Gastroesophageal sphincter (tissue), 4 donors: Measurements from ENCODE around the gene FAM9C. TPM values are rescaled to one million over a fixed set of nuclear protein-coding genes. Genes with fewer than 3 reads are reported as not detected.
"Not testable (repeated sequence)": the region's sequence is repeated elsewhere in the genome, so short reads cannot be mapped to it uniquely, and the experiment has no call there.

Experiments used
- ATAC-seq: fragments of 150-250 bp; one replicate; pipeline ENCODE4 v1.9.1; 2016; ENCODE audit warnings: mild to moderate bottlenecking, moderate library complexity
- H3K27ac ChIP-seq, 4 donors: fragments of 200-600 bp; sonication (generic) in 3 of 4; 1 replicate in 3 of 4; 2 replicates in 1 of 4; pipeline ENCODE4 v1.5.1; 2016 to 2019
- H3K27me3 ChIP-seq: fragments of 200-600 bp; sonication (generic); one replicate; pipeline ENCODE4 v1.5.1; 2019
- H3K36me3 ChIP-seq, 2 donors: fragments of 200-600 bp; sonication (generic); one replicate each; pipeline ENCODE4 v1.5.1; 2019; ENCODE audit warnings: control low read depth in 1 of 2
- H3K4me1 ChIP-seq, 3 donors: fragments of 200-600 bp; sonication (generic); 1 replicate in 2 of 3; 2 replicates in 1 of 3; pipeline ENCODE4 v1.5.1; 2016 to 2019; ENCODE audit warnings: control low read depth in 2 of 3
- H3K4me3 ChIP-seq, 2 donors: fragments of 200-600 bp; sonication (generic); one replicate each; pipeline ENCODE4 v1.5.1; 2019; ENCODE audit warnings: mild to moderate bottlenecking in 1 of 2, moderate library complexity in 1 of 2
- H3K9me3 ChIP-seq, 3 donors: fragments of 200-600 bp; sonication (generic); one replicate each; pipeline ENCODE4 v1.5.1; 2017 to 2019; ENCODE audit warnings: control low read depth in 2 of 3
- CTCF ChIP-seq, 4 experiments: fragments of 200-600 bp in 2 of 4; fragments of 450-650 bp in 2 of 4; sonication (generic) in 1 of 4; IDR thresholded peaks; one replicate each; pipeline ENCODE4 v1.5.1; 2017 to 2019; ENCODE audit warnings: antibody characterized with exemption in 4 of 4, mild to moderate bottlenecking in 2 of 4, moderate library complexity in 2 of 4
- EP300 ChIP-seq: sonication (generic); formaldehyde crosslinking; IDR thresholded peaks from one replicate; pipeline ENCODE4 v1.6.1; 2017; ENCODE audit warnings: antibody characterized with exemption, mild to moderate bottlenecking
- POLR2A ChIP-seq, 2 donors: fragments of 450-650 bp; IDR thresholded peaks; one replicate each; pipeline ENCODE4 v1.6.1; 2017; ENCODE audit warnings: antibody characterized with exemption in 2 of 2, mild to moderate bottlenecking in 2 of 2, moderate library complexity in 1 of 2
- POLR2AphosphoS5 ChIP-seq: sonication (generic); formaldehyde crosslinking; IDR thresholded peaks from one replicate; pipeline ENCODE4 v1.6.1; 2017; ENCODE audit warnings: antibody characterized with exemption
- WGBS, 2 donors: methylation state at CpG; one replicate each; pipeline ENCODE4 v1.1.5; 2018; ENCODE audit warnings: low coverage in 1 of 2; 5-methylcytosine and 5-hydroxymethylcytosine counted together
- total RNA-seq, 4 donors: library from RNA; depleted of rRNA; stranded (reverse); fragments of >200 nt; gene quantifications; one replicate each; pipeline ENCODE4 v1.1.0, GENCODE V29; 2016

Gene FAM9C
- total RNA-seq, 4 donors from 2014 or later: not detected

GRCh38 chrX:13086076-13086475, 41.7 kb upstream of the FAM9C start:
- Histone ChIP-seq H3K36me3 (no peaks in the 10 kb centered on the region), H3K27ac (no peak overlapping the region), H3K27me3 (no peaks in the 10 kb centered on the region), H3K4me1 (peaks cover 0 to 17% (median 0%) of the 10 kb centered on the region in 3 donors), H3K4me3 (no peak overlapping the region), H3K9me3 (no peaks in the 10 kb centered on the region)
- no peak for TF ChIP-seq POLR2A (IDR thresholded peaks at IDR 0.05)
- no peak for TF ChIP-seq EP300
- no peak for TF ChIP-seq POLR2AphosphoS5
- no peak for TF ChIP-seq CTCF (IDR thresholded peaks at IDR 0.05)
- 92 to 95% methylated on average over 2 of the region's 2 CpGs for WGBS, 2 donors
- ATAC-seq: no peak

DNA sequence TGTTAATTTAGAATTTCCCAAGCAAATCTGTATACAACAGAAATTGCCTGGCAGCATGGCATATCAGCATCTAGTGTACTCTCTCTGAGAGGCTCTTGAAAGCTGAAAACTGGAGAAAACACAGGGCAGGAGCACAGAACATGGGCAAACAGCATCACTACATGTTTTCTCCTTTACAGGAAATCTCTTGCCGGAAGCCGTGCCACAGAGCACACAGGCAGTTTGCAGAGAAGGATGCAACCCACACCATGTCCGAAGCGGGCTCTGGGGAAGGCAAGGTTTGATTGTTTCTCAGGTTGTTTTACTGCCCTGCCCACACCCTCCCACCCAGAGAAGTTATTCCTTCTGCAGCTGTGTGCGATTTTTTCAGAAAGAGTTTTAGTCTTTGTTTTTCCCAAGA, 41.1 kb upstream of the FAM9C start:
- TF ChIP-seq EP300 (no peak), CTCF (IDR thresholded peaks at IDR 0.05) (no peak)
- Histone ChIP-seq H3K4me3 (no peak overlapping the region), H3K9me3 (no peaks in the 10 kb centered on the region), H3K4me1 (peaks cover 0 to 17% (median 0%) of the 10 kb centered on the region in 3 donors), H3K27me3 (no peaks in the 10 kb centered on the region), H3K27ac (no peak overlapping the region), H3K36me3 (no peaks in the 10 kb centered on the region)
- WGBS, 2 donors: 86 to 90% methylated on average over 2 to 5 of the region's 5 CpGs
- ATAC-seq: no peak

DNA sequence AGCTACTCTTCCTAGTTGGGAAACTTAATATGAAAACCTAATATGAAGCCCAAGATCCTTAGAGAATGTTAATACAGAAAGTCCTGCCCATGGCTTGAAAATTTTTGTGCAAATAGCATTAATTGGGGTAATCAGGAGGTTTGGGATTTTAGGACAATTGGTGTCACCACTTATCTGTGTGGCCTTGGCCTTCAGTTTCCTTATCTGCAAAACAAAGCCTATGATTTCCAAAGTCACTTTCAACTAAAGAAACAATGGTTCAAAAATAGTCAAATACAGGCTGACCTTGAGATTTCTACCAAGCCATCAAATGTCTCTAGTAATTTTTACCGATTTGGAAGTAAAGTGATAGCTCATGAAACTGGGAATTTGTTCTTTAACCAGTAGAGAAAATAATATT, 40.2 kb upstream of the FAM9C start:
- Histone ChIP-seq H3K36me3 (no peaks in the 10 kb centered on the region), H3K9me3 (no peaks in the 10 kb centered on the region), H3K27ac (no peak overlapping the region), H3K4me1 (peaks cover 0 to 24% (median 0%) of the 10 kb centered on the region in 3 donors), H3K4me3 (no peak overlapping the region), H3K27me3 (no peaks in the 10 kb centered on the region)
- ATAC-seq: no peak
- no peak for TF ChIP-seq CTCF (IDR thresholded peaks at IDR 0.05)
- TF ChIP-seq EP300: no peak
- no peak for TF ChIP-seq POLR2A (IDR thresholded peaks at IDR 0.05)
- TF ChIP-seq POLR2AphosphoS5: no peak
- WGBS, 2 donors: 88 to 100% methylated on average over 1 of the region's 1 CpG

GRCh38 chrX:13083755-13084326, 39.4 kb upstream of the FAM9C start:
- 60 to 81% methylated on average over 1 to 8 of the region's 9 CpGs for WGBS, 2 donors
- H3K4me3 ChIP-seq, H3K27ac ChIP-seq, H3K27me3 ChIP-seq, H3K36me3 ChIP-seq, H3K9me3 ChIP-seq, ATAC-seq: not testable (repeated sequence)
- peaks cover 0 to 30% (median 0%) of the 10 kb centered on the region in 3 donors for H3K4me1 ChIP-seq

GRCh38 chrX:13082206-13083065, 38.0 kb upstream of the FAM9C start:
- H3K27me3 ChIP-seq: no peaks in the 10 kb centered on the region
- no peak overlapping the region for H3K4me3 ChIP-seq
- no peak for TF ChIP-seq POLR2A (IDR thresholded peaks at IDR 0.05)
- TF ChIP-seq EP300: no peak
- no peak for TF ChIP-seq CTCF (IDR thresholded peaks at IDR 0.05)
- no peak for TF ChIP-seq POLR2AphosphoS5
- peaks cover 0 to 40% (median 0%) of the 10 kb centered on the region in 3 donors for H3K4me1 ChIP-seq
- H3K27ac ChIP-seq: peak overlapping the region in 3 of 4 donors; percentile 24 to 39 (median 35)
- H3K36me3 ChIP-seq: no peaks in the 10 kb centered on the region
- ATAC-seq: no peak
- H3K9me3 ChIP-seq: no peaks in the 10 kb centered on the region
- 52 to 65% methylated on average over 5 of the region's 11 CpGs for WGBS, 2 donors
